SK-N-SH (cell line): ENCODE data around the gene ZFHX3.

Experiments
- ELF1 ChIP-seq: IDR thresholded peaks from 2 replicates; pipeline ENCODE4 v1.4.0; 2012
- GABPA ChIP-seq: IDR thresholded peaks from 2 replicates; pipeline ENCODE4 v1.4.0; 2012; ENCODE audit warnings: low read depth, mild to moderate bottlenecking
- GATA2 ChIP-seq: sonication (generic); formaldehyde crosslinking; IDR thresholded peaks from 2 replicates; pipeline ENCODE4 v1.5.0; 2020; ENCODE audit warnings: mild to moderate bottlenecking, missing genetic modification reagents
- NRF1 ChIP-seq: IDR thresholded peaks from 2 replicates; pipeline ENCODE4 v1.6.1; 2012; ENCODE audit warnings: low read depth, mild to moderate bottlenecking, low read length
- POLR2AphosphoS5 ChIP-seq: IDR thresholded peaks from 2 replicates; pipeline ENCODE4 v1.6.1; 2012; ENCODE audit warnings: low read depth, low read length
- RAD21 ChIP-seq: IDR thresholded peaks from 2 replicates; pipeline ENCODE4 v1.6.1; 2012; ENCODE audit warnings: mild to moderate bottlenecking, low read length
- RCOR1 ChIP-seq: fragments of 150-350 bp; IDR thresholded peaks from 2 replicates; pipeline ENCODE4 v1.6.1; 2017; ENCODE audit warnings: antibody characterized with exemption, low read length
- RFX5 ChIP-seq: IDR thresholded peaks from 2 replicates; pipeline ENCODE4 v1.6.1; 2012; ENCODE audit warnings: mild to moderate bottlenecking, improper control_type of control experiment, low read length
- TAF1 ChIP-seq: IDR thresholded peaks from 2 replicates; pipeline ENCODE4 v1.6.1; 2012; ENCODE audit warnings: low read depth, mild to moderate bottlenecking, low read length, moderate library complexity, borderline replicate concordance
- TF ChIP-seq, protein P1 (sequence below): fragments of 200-600 bp; sonication (generic); IDR thresholded peaks from 2 replicates; pipeline ENCODE4 v1.6.1; 2017; ENCODE audit warnings: antibody characterized with exemption, mild to moderate bottlenecking, moderate library complexity
- TF ChIP-seq, protein P2 (sequence below): IDR thresholded peaks from 2 replicates; pipeline ENCODE4 v1.4.0; 2012; ENCODE audit warnings: low read depth
- TF ChIP-seq, protein P3 (sequence below): IDR thresholded peaks from 2 replicates; pipeline ENCODE4; 2012

DNA sequence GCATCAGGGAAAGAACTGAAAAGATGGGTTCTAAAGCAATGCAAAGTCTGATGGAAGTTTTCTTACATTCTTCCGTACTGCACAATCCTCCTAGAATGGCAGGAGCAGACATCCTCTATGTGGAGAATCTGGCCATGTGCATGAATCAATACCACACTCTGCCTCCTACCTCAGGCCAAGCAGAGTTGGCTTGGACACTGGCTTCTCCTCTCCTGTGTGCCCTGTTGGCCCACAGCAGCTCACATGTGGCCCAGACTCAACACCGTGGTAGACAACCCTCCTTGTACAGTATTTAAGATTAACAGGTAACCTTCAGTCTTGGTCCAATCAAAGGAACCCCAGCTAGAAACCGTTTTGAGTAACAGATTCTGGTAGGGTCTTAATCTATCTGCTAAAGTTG lies 101.9 kb downstream of the ZFHX3 start:
- TF ChIP-seq RAD21 (no peak), GABPA (no peak), RCOR1 (no peak), GATA2 (no peak), POLR2AphosphoS5 (no peak), TAF1 (no peak), RFX5 (no peak), NRF1 (no peak), ELF1 (no peak)
- TF ChIP-seq, protein P1, sequence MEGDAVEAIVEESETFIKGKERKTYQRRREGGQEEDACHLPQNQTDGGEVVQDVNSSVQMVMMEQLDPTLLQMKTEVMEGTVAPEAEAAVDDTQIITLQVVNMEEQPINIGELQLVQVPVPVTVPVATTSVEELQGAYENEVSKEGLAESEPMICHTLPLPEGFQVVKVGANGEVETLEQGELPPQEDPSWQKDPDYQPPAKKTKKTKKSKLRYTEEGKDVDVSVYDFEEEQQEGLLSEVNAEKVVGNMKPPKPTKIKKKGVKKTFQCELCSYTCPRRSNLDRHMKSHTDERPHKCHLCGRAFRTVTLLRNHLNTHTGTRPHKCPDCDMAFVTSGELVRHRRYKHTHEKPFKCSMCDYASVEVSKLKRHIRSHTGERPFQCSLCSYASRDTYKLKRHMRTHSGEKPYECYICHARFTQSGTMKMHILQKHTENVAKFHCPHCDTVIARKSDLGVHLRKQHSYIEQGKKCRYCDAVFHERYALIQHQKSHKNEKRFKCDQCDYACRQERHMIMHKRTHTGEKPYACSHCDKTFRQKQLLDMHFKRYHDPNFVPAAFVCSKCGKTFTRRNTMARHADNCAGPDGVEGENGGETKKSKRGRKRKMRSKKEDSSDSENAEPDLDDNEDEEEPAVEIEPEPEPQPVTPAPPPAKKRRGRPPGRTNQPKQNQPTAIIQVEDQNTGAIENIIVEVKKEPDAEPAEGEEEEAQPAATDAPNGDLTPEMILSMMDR: no peak
- TF ChIP-seq, protein P2, sequence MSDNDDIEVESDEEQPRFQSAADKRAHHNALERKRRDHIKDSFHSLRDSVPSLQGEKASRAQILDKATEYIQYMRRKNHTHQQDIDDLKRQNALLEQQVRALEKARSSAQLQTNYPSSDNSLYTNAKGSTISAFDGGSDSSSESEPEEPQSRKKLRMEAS: no peak
- TF ChIP-seq, protein P3, sequence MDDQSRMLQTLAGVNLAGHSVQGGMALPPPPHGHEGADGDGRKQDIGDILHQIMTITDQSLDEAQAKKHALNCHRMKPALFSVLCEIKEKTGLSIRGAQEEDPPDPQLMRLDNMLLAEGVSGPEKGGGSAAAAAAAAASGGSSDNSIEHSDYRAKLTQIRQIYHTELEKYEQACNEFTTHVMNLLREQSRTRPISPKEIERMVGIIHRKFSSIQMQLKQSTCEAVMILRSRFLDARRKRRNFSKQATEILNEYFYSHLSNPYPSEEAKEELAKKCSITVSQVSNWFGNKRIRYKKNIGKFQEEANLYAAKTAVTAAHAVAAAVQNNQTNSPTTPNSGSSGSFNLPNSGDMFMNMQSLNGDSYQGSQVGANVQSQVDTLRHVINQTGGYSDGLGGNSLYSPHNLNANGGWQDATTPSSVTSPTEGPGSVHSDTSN: no peak
